Measurements from ENCODE around the gene TMEM247. TPM values are rescaled to one million over a fixed set of nuclear protein-coding genes. Genes with fewer than 3 reads are reported as not detected.

TMEM247 gene
- total RNA-seq, 6 experiments from 2014 or later, result not detected

GRCh38 chr2:46528880-46529279, 49.5 kb downstream of the TMEM247 start:
- no peak for DNase-seq
- H3K27ac Mint-ChIP-seq, result no peak overlapping the region
- H3K4me1 Mint-ChIP-seq (ENCODE audit: low read depth), result no peaks in the 10 kb centered on the region
- H3K36me3 Mint-ChIP-seq (ENCODE audit: low read depth), result no peaks in the 10 kb centered on the region
- TF ChIP-seq, protein P1, sequence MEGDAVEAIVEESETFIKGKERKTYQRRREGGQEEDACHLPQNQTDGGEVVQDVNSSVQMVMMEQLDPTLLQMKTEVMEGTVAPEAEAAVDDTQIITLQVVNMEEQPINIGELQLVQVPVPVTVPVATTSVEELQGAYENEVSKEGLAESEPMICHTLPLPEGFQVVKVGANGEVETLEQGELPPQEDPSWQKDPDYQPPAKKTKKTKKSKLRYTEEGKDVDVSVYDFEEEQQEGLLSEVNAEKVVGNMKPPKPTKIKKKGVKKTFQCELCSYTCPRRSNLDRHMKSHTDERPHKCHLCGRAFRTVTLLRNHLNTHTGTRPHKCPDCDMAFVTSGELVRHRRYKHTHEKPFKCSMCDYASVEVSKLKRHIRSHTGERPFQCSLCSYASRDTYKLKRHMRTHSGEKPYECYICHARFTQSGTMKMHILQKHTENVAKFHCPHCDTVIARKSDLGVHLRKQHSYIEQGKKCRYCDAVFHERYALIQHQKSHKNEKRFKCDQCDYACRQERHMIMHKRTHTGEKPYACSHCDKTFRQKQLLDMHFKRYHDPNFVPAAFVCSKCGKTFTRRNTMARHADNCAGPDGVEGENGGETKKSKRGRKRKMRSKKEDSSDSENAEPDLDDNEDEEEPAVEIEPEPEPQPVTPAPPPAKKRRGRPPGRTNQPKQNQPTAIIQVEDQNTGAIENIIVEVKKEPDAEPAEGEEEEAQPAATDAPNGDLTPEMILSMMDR (IDR thresholded peaks at IDR 0.05), result no peak
- no peaks in the 10 kb centered on the region for H3K9me3 Mint-ChIP-seq
- H3K27me3 Mint-ChIP-seq (ENCODE audit: insufficient read depth), result peaks cover 5% of the 10 kb centered on the region
- H3K4me3 Mint-ChIP-seq, result no peak overlapping the region

GRCh38 chr2:46530639-46531038, 51.3 kb downstream of the TMEM247 start:
- no peak overlapping the region for H3K4me3 Mint-ChIP-seq
- H3K27me3 Mint-ChIP-seq (ENCODE audit: insufficient read depth), result peaks cover 2% of the 10 kb centered on the region
- H3K27ac Mint-ChIP-seq, result no peak overlapping the region
- H3K4me1 Mint-ChIP-seq (ENCODE audit: low read depth), result no peaks in the 10 kb centered on the region
- TF ChIP-seq, protein P1 (IDR thresholded peaks at IDR 0.05), result no peak
- H3K36me3 Mint-ChIP-seq (ENCODE audit: low read depth), result peaks cover 5% of the 10 kb centered on the region; the same call in 1 of the 2 replicates
- no peaks in the 10 kb centered on the region for H3K9me3 Mint-ChIP-seq
- no peak for DNase-seq

- Mint-ChIP-seq H3K4me3 (no peak overlapping the region), H3K4me1 (ENCODE audit: low read depth) (no peaks in the 10 kb centered on the region), H3K36me3 (ENCODE audit: low read depth) (peaks cover 5% of the 10 kb centered on the region; the same call in 1 of the 2 replicates), H3K9me3 (no peaks in the 10 kb centered on the region), H3K27me3 (ENCODE audit: insufficient read depth) (peaks cover 2% of the 10 kb centered on the region), H3K27ac (no peak overlapping the region)
- TF ChIP-seq, protein P1 (IDR thresholded peaks at IDR 0.05), result no peak
- no peak for DNase-seq
Measured at GRCh38 chr2:46531863-46532262, 52.5 kb downstream of the TMEM247 start.

Other genes starting within 250 kb of the TMEM247 start
- 100 to 1,000 TPM in 4 of 6 experiments, 10 to 100 TPM in 2; 93.5 to 115 (median 101) TPM for gene EPAS1, start 182.2 kb upstream of the TMEM247 start, total RNA-seq (2021; fragmentation: NEBNext Ultra II Directional; extraction: Animal tissue kit (Norgen Biotek cat#: 25700))
- 10 to 100 TPM; 68.9 to 97.7 (median 90.2) TPM for gene RHOQ, start 62.9 kb downstream of the TMEM247 start, total RNA-seq (2021; fragmentation: NEBNext Ultra II Directional; extraction: Animal tissue kit (Norgen Biotek cat#: 25700))
- gene ATP6V1E2, start 63.0 kb downstream of the TMEM247 start, total RNA-seq (2021; fragmentation: NEBNext Ultra II Directional; extraction: Animal tissue kit (Norgen Biotek cat#: 25700)), result 1 to 10 TPM; 4.0 to 4.7 (median 4.3) TPM
- gene PIGF, start 137.5 kb downstream of the TMEM247 start, total RNA-seq (2021; fragmentation: NEBNext Ultra II Directional; extraction: Animal tissue kit (Norgen Biotek cat#: 25700)), result 10 to 100 TPM; 20.1 to 32.3 (median 29.3) TPM
- gene CRIPT, start 137.7 kb downstream of the TMEM247 start, total RNA-seq (2021; fragmentation: NEBNext Ultra II Directional; extraction: Animal tissue kit (Norgen Biotek cat#: 25700)), result 10 to 100 TPM; 17.7 to 20.5 (median 18.2) TPM
- gene SOCS5, start 219.7 kb downstream of the TMEM247 start, total RNA-seq (2021; fragmentation: NEBNext Ultra II Directional; extraction: Animal tissue kit (Norgen Biotek cat#: 25700)), result 10 to 100 TPM; 74.7 to 91.4 (median 87.9) TPM